Measurements from ENCODE around the gene LRRC43.

DNA sequence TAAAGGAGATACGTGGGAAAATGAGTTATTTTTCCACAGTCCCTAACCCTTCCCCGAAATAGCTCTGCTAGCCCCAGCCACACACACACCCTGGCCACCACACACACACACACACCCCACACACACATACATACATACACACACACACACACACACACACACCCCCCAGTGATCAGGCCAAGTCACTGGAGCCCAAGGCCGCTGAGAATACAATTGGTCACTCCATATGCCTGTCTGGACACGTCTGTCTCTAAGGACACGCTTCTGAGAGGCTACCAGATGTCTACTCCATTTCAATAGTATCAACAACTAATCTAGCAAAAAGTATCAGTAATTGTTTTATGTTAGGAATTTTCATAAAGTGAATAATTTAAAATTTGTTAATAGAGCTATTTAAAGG, 55.9 kb downstream of the LRRC43 start:
- no peak for TF ChIP-seq EP300 (IDR thresholded peaks at IDR 0.05)
- TF ChIP-seq POLR2A (IDR thresholded peaks at IDR 0.05), result no peak
